HepG2 (cell line): Measurements from ENCODE around the gene GGACT. TPM values are rescaled to one million over a fixed set of nuclear protein-coding genes. Genes with fewer than 3 reads are reported as not detected.

Source experiments
- ATF2 ChIP-seq: sonication (generic); formaldehyde crosslinking; IDR thresholded peaks from 2 replicates; pipeline ENCODE4 v1.4.0; 2020; ENCODE audit warnings: missing genetic modification reagents
- CREM ChIP-seq, 2 experiments: sonication (generic) in 1 of 2; formaldehyde crosslinking in 1 of 2; IDR thresholded peaks; 2 replicates each; pipeline versions ENCODE4 v1.4.0 to v1.6.1; 2016 to 2020; ENCODE audit warnings: antibody characterized with exemption in 1 of 2, mild to moderate bottlenecking in 1 of 2, missing genetic modification reagents in 1 of 2
- EP300 ChIP-seq, 3 experiments: sonication (generic) in 1 of 3; formaldehyde crosslinking in 1 of 3; IDR thresholded peaks; 2 replicates each; pipeline versions ENCODE4 v1.5.1 to v1.6.1; 2011 to 2020; ENCODE audit warnings: low read depth in 2 of 3, low read length in 2 of 3, borderline replicate concordance in 1 of 3, improper control_type of control experiment in 1 of 3, mild to moderate bottlenecking in 1 of 3, missing genetic modification reagents in 1 of 3, moderate library complexity in 1 of 3
- HIVEP1 ChIP-seq: sonication (generic); formaldehyde crosslinking; IDR thresholded peaks from 2 replicates; pipeline ENCODE4 v1.4.0; 2020; ENCODE audit warnings: mild to moderate bottlenecking, missing genetic modification reagents
- HOXA3 ChIP-seq: sonication (generic); formaldehyde crosslinking; IDR thresholded peaks from 2 replicates; pipeline ENCODE4 v1.5.0; 2020; ENCODE audit warnings: missing genetic modification reagents
- MYPOP ChIP-seq: sonication (generic); formaldehyde crosslinking; IDR thresholded peaks from 2 replicates; pipeline ENCODE4 v1.8.1; 2023; ENCODE audit warnings: mild to moderate bottlenecking, moderate library complexity, missing genetic modification reagents
- PPARG ChIP-seq: conservative IDR thresholded peaks from 2 replicates; pipeline ENCODE4 v1.6.1; 2016; ENCODE audit warnings: missing biosample characterization, missing genetic modification reagents
- RXRB ChIP-seq: IDR thresholded peaks from 2 replicates; pipeline ENCODE4 v1.6.1; 2016; ENCODE audit warnings: borderline replicate concordance, missing genetic modification reagents, missing compliant biosample characterization
- ZBED4 ChIP-seq: sonication (generic); formaldehyde crosslinking; IDR thresholded peaks from 2 replicates; pipeline ENCODE4 v1.4.0; 2020; ENCODE audit warnings: missing genetic modification reagents, borderline replicate concordance
- ZNF770 ChIP-seq: sonication (generic); formaldehyde crosslinking; IDR thresholded peaks from 2 replicates; pipeline ENCODE4 v1.5.0; 2020; ENCODE audit warnings: mild to moderate bottlenecking, missing genetic modification reagents
- ZNF800 ChIP-seq: sonication (generic); formaldehyde crosslinking; IDR thresholded peaks from 2 replicates; pipeline ENCODE4 v1.4.0; 2020; ENCODE audit warnings: missing genetic modification reagents
- polyA plus RNA-seq, 8 experiments: library from polyadenylated mRNA; depleted of rRNA in 3 of 8; stranded (reverse) in 7 of 8; unstranded in 1 of 8; fragments of >200 nt; fragmentation: Illumina TruSeq in 4 of 8; extraction: Trizol in 4 of 8; gene quantifications; 2 replicates each; pipeline versions ENCODE4 v1.2.1 to v1.2.3, GENCODE V29; 2011 to 2016; ENCODE audit warnings: low read depth in 4 of 8, missing spikeins in 1 of 8, mixed read lengths in 1 of 8; ENCODE audit not compliant: insufficient read depth in 1 of 8
- total RNA-seq, 5 experiments: library from RNA; depleted of rRNA; stranded (reverse); fragments of >200 nt; fragmentation: Illumina TruSeq; extraction: Trizol; gene quantifications; 2 replicates each; pipeline ENCODE4 v1.2.3, GENCODE V29; 2016; ENCODE audit warnings: low read depth in 1 of 5
- TF ChIP-seq, protein P1 (sequence below): sonication (generic); formaldehyde crosslinking; IDR thresholded peaks from 2 replicates; pipeline ENCODE4 v1.5.1; 2020; ENCODE audit warnings: mild to moderate bottlenecking, missing genetic modification reagents

GGACT gene
- total and polyA plus RNA-seq, 2 of the 13 experiments (the other 11 are each of a cell fraction or from before 2014, with no cell fraction given): 1.7 to 1.9 TPM

DNA sequence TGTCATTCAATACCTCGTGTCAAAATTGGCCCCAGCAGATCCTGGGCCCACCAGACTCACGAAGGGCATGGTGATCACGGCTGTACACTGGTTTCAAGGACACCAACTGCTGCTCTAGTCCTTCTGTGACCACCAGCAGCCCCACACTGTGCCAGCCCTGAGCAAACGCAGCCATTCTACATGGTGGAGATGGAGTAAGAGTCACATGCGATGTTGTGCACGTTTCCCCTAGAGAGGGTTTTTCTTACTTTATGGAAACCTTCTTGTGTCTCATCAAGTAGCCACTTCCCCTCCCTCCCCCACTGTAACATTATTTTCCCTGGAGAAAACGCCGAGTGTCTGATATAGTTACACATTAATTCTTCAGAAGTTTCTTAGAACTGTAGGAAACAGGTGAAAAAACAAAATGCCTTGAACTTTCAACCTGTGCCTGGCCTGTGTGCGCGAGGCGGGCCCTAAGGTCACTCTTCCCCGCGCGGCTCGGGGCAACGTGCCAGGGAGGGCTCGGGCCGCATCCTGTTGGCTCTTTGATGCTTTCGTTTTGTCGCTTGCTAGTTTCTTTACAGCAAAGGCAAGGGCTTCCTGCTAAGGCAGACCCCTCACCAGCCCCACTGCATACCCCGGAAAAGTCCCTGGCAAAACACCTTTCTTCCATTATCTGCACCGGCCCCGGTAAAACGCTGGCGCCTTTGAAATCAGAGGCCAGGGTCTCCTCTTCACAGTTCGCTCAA lies 44.6 kb downstream of the GGACT start (continued):
- TF ChIP-seq HIVEP1 (no peak), ZNF800 (0 out of 2 replicates have a peak, but pooled peaks have one; percentile 26), EP300 (IDR thresholded peaks at IDR 0.05; ENCODE audit: low read depth in 2 of 2, low read length in 2 of 2) (peak in 1 of 2 experiments; percentile 59; a peak in 2 of 4 replicates), EP300 (CRISPR knock-in tag; IDR thresholded peaks at IDR 0.05; ENCODE audit: borderline replicate concordance) (no peak; the same call in 1 of the 2 replicates), ZNF770 (CRISPR knock-in tag) (no peak), CREM (IDR thresholded peaks at IDR 0.05) (peak; percentile 52; the same call in 1 of the 2 replicates), CREM (CRISPR knock-in tag; IDR thresholded peaks at IDR 0.05) (no peak), ATF2 (CRISPR knock-in tag) (no peak), MYPOP (CRISPR knock-in tag) (no peak), ZBED4 (CRISPR knock-in tag) (no peak), PPARG (CRISPR knock-in tag) (peak; percentile 35; the same call in 1 of the 2 replicates), RXRB (peak; percentile 74; the same call in 1 of the 2 replicates), HOXA3 (peak; percentile 79)
- TF ChIP-seq, protein P1, sequence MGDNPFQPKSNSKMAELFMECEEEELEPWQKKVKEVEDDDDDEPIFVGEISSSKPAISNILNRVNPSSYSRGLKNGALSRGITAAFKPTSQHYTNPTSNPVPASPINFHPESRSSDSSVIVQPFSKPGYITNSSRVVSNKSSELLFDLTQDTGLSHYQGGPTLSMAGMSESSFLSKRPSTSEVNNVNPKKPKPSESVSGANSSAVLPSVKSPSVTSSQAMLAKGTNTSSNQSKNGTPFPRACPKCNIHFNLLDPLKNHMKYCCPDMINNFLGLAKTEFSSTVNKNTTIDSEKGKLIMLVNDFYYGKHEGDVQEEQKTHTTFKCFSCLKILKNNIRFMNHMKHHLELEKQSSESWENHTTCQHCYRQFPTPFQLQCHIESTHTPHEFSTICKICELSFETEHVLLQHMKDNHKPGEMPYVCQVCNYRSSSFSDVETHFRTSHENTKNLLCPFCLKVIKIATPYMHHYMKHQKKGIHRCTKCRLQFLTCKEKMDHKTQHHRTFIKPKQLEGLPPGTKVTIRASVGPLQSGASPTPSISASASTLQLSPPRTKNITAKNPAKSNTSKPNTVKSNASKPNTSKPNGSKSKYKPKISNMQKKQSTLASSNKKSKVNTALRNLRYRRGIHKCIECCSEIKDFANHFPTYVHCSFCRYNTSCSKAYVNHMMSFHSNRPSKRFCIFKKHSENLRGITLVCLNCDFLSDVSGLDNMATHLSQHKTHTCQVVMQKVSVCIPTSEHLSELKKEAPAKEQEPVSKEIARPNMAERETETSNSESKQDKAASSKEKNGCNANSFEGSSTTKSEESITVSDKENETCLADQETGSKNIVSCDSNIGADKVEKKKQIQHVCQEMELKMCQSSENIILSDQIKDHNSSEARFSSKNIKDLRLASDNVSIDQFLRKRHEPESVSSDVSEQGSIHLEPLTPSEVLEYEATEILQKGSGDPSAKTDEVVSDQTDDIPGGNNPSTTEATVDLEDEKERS (CRISPR knock-in tag): no peak
